DMS114 treated with DMSO at 0.1 percent for 48 hours (cell line): Measurements from ENCODE around the gene NUDT16L1.

Experiments used
- DNase-seq: peaks from one replicate; lab custom pipeline; 2025; ENCODE audit not compliant: unreplicated experiment; lab: John Stamatoyannopoulos, UW

NUDT16L1 gene

DNA sequence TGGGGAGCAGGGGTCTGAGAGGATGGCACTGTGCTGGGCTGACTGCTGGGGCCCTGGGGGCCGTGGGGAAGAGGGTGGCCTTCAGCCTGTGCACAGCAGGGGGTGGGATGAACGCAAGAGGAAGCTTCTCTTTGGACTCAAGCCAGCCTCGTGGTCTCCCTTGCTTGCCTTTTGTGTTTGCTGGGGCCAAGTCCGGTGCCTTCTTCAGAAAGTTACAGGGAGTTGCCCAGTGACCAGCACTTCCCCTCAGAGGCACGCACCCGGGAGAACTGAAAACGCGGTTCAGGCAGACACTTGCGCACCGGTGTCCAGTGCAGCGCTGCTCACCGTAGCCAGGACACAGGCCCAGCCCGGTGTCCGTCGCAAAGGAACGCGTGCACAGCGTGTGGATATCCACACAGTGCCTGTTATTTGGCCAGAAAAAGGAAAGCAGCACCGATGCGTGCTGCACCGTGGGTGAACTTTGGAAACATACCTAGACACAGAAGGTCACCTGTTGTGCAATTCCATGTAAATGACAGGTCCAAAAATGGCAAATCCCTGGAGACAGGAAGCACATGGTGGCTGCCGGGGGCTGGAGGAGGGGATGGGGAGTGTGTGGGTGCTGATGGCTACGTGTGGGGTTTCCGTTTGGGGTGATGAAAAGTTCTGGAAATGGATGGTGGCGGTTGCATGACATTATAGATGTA is 29.4 kb upstream of the NUDT16L1 start:
- DNase-seq, result no peak

DNA sequence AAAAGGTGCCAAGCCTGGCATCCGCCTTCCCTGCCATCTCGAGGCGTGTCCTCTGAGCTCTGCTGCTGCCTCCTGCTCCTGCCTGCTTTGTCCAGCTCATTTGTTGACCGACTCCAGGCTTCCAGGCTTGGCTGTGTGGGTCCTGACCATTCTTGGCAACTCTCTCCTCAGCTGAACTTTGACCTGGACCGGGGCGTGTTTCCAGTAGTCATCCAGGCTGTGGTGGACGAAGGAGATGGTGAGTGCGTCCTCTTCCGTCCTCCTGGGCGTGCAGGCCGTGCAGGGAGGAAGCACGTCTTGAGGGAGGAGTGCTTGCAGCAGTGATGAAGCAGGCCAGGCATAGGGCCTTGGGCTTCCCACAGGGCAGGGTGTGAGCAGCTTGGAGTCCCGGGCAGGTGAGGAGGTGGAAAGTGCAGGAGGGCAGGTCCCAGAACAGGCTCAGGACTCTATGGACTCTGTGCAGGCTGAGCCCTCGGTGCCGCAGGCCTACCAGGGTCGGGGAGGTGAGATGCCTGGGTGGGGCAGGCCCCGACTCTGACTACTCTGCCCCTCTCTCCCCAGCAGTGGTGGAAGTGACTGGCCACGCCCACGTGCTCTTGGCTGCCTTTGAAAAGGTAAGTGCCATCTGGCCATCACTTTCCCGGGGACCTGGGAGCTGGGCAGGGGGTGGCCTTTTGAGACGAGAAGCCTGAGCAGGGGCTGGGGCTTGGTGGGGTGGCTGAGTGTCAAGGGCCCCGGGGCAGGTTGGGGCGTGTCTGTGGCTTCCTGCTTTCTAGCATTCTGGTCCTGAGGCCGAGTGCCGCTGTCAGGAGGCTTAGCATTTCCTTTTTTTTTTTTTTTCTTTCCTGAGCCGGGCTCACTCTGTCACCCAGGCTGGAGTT is 28.6 kb upstream of the NUDT16L1 start:
- DNase-seq, result no peak

DNA sequence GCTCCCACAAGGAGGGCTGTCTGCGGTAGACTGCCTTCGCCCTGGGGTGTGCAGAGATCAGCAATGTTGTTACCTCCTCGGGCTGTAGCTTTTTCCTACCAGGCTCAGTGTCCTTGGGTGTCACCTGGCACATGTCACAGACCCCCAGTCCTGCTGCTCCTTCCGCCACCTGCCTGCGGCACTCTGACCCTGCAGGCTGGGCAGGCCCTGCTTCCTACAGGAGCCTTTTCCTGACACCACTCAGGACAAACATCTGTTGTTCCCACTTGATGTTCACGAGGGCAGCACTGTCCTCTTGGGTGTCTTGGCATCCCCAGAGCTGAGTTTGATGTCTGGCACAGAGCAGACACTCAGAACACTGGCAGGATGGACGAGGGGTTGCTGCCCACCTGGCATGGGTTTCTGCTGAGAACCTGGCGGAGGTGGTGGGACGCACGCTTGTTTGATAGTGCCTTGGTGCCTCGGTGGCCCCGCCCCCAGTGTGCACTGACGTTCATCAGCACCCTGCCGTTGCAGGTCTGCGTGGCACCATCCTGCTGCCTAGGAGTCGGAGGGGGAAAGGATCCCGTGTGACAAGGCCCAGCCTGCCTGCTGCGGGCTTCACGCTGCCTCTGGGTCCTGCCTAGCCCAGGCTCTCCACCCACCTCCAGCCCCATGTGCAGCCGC is 26.7 kb upstream of the NUDT16L1 start:
- no peak for DNase-seq

DNA sequence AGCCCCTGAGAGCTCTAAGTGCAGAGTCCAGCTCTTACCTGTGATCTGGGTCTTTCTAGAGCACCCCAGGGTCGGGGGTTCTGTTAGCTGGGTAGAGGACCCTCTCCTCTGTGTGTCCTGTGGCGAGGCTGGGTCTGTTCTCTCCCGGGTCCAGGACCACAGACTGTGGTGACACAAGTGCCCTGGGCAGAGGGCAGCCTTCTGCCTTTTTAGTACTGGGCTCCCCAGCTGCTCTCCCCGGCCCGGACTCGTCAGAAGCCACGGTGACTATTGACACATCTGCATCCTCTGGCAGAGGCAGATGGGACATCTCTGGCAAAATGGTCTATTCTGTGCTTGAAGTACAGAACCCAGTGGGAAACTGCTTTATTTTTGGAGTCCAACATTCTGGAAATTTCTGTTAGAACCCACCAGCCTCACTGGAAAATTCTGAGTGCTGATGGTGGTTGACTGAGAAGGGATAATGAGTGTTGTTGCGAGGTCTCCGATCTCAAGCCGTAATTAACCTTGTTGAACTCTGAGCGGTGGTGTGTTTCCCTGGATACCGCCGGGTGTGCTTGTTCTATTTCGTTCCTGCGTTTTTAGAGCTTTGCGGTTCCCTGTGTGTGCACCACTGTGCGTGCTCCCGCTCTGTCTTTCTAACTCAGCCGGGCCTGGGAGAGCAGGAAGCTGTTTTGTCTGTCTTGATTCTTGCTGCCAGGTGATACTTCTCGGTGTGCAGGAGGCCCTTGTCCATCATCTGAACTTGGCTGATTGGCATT is 26.0 kb upstream of the NUDT16L1 start:
- no peak for DNase-seq

DNA sequence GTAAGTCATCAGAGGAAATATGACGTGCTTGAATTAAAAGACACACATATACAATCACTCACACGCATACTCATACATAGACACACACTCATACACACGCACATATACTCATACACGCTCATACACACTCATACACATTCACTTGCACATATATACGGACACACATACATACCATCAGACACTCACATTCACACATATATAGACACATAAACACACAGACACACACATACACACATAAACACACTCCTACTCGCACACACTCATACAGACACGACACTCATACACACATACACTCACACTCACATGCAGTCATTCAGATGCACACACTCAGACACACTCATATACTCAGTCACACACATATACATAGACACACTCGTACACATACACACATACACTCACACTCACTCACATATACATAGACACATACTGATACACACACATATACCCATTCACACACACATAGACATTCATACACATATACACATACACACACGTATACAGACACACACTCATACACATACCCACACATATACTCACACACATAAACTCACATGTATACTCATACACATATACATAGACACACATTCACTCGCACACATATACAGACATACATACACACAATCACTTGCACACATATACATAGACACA is 24.9 kb upstream of the NUDT16L1 start:
- no peak for DNase-seq

DNA sequence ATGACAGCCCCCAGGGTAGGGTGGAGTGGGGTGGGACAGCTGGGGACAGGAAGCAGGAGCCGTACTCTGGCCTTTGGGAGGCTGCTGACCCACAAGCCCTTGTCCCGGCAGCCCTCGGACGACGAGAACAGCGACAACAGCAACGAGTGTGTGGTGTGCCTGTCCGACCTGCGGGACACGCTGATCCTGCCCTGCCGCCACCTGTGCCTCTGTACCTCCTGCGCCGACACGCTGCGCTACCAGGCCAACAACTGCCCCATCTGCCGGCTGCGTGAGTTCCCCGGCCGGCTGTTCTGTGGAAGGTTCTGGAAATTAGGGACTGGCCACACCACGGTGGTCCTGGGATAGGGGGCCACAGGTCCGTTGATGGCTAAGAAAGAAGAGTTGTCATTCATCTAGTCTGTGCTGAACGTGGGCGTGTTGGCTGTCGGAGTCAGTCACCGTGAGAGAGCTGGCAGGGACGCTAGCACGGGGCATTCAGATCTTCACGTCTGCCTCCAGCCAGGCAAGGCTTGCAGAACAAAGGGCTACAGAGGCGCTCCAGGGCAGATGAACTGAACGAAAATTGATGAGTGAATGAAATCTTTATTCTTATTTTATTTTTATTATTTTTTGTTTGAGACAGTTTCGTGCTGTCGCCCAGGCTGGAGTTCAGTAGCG is 19.8 kb upstream of the NUDT16L1 start:
- DNase-seq, result no peak

DNA sequence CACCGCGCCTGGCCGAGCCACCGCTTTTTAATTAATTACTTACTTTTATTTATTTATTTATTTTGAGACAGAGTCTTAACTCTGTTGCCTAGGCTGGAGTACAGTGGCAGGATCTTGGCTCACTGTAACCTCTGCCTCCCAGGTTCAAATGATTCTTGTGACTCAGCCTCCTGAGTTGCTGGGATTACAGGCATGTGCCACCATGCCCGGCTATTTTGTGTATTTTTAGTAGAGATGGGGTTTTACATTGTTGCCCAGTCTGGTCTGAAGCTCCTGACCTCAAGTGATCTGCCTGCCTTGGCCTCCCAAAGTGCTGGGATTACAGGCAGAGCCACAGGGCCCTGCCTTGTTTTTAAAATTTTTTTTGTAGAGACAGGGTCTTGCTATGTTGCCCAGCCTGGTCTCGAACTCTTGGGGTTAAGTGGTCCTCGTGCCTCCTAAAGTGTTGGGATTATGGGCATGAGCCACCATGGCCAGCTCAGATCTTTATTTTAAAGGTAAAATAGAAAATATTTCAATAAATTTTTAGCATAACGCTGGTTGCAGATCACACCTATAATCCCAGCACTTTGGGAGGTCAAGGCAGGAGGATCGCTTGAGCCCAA is 18.3 kb upstream of the NUDT16L1 start:
- no peak for DNase-seq

DNA sequence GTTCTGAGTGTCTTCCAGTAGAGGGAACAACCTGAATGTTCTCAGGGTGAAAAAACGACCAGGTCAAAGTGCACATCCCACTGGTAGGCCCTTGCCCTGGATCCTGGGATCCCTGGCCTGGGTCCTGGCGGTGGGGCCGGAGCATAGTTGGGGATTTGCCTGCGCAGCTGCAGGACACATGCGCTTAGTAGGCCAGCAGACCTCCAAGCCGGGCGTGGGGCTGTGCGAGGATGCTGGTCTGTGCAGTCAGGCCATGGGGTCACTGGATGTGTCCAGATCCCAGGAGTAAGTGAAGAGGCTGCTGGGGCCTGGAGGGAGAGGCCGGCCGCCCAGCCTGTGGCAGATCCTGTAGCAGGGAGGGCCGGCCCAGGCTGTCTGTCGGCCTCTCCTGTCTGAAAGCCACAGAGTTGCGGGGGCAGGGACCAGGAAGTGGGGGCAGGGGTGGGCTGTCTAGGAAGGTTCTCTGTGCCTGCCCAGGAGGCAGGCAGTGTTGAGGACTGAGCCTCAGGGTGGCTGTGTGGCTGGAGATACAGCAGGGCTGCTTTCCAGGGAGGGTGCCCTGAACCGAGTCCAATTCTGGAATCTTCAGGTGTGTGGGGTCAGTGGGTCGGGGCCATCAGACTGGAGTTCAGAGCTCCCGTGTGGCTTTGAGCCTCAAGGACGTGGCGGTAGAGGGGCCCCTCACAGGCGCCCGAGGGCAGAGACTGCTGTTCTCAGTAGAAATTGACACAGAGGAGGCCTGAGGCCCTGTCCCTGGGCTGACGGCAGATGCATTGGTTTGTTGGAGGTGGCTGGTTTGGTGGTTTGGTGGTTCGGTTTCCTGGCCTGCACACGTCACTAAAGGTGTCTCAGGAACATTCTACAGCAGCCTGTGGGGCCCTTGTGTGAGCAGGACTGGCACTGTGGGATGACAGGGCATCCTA is 17.2 kb upstream of the NUDT16L1 start:
- no peak for DNase-seq

DNA sequence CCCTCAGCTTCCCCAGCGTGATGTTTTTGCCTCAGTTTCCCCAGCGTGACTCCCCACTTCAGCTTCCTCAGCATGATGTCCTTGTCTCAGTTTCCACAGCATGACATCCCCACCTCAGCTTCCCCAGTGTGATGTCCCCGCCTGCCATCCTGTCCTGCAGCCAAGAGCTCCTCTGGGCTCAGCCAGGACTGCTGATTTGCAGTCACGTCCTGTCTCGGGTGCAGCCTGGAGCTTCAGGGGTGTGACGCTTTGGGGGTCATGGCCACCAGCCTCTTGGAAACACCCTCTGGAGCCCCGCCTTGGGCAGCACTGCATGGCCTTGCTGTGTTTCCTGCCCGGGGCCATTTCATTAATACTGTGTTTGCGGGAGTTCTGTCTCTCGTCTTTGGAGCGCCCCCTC is 16.5 kb upstream of the NUDT16L1 start:
- DNase-seq, result no peak

DNA sequence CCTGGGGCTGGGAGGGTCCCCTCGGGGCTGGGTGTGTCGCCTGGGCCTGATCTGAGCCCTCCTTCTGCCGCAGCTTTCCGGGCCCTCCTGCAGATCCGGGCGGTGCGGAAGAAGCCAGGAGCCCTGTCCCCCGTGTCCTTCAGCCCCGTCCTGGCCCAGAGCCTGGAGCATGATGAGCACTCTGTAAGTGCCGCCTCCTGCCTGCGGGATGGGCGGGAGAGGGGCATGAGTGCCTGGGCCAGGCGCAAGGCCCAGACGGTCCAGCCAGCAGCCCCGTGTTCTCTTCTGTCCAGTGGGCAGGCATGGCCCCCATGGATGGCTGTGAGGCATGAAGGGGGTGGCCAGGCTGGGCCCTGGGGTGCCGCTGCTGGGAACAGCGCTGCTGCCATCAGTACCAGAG is 16.0 kb upstream of the NUDT16L1 start:
- no peak for DNase-seq

DNA sequence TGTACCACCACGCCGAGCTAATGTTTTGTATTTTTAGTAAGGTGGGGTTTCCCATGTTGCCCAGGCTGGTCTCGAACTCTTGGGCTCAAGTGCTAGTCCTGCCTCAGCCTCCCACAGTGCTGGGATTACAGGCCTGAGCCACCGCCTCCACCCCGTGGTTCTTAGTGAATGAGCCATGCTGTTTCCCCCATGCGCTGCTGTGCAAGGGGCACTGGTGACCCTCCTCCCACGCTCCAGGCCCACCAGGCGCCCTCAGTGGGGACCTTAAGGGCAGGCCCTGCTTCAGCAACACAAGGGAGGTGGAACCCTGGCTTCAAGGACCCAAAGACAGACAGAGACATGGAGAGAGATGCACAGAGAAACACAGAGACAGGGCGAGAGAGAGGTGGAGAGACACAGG is 15.4 kb upstream of the NUDT16L1 start:
- no peak for DNase-seq

DNA sequence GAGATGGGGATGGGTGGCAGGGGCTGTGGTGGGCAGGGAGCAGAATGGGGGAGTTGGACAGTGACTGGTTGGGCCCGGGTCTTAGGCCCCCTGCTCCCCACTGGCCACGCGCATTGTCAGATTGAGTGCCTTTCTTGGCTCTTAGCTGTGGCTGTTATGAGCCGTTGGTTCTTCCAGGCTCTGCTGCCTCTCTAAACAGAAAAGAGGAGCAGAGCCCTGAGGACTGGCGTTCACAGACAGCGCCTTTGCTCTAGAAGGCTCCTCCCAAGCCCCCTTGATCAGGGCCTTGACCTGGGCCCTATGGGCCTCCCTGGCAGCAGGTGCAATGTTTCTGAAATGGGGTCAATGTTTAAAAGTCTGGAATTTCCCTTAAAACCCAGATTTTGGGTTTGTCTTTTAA is 14.8 kb upstream of the NUDT16L1 start:
- DNase-seq, result no peak

DNA sequence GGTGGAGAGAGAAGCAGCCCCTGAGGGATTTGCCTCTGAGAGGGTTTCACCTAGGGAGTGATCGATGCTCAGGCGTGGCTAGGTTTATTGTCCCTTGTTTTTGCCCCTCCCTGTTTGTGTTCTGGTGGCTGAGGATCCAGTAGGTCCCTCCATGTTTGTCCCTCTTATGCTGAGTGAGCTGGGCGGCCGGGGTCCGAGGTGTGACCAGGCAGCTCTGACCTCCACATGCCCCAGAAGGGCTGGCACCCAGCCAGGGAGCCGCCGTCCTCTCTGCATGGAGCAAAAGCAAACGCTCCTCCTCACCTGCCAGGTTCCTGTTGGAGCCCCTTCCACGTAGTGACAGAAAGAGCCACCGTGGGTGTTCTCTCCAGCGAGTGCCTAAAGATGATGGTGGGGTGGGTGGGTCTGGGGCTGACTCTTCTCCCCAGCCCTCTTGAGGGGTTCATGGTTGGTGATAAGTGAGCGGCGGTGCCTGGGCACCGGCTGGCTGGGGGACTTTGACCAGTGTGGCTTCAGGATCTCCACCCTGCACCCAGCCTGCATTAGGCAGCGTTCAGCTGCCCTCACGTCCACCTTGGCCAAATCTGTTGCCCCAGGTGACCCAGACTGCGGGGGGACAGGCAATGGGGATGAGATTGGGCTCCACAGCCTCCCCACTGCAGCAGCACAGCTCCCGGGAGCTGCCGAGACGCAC is 14.1 kb upstream of the NUDT16L1 start:
- DNase-seq, result no peak

DNA sequence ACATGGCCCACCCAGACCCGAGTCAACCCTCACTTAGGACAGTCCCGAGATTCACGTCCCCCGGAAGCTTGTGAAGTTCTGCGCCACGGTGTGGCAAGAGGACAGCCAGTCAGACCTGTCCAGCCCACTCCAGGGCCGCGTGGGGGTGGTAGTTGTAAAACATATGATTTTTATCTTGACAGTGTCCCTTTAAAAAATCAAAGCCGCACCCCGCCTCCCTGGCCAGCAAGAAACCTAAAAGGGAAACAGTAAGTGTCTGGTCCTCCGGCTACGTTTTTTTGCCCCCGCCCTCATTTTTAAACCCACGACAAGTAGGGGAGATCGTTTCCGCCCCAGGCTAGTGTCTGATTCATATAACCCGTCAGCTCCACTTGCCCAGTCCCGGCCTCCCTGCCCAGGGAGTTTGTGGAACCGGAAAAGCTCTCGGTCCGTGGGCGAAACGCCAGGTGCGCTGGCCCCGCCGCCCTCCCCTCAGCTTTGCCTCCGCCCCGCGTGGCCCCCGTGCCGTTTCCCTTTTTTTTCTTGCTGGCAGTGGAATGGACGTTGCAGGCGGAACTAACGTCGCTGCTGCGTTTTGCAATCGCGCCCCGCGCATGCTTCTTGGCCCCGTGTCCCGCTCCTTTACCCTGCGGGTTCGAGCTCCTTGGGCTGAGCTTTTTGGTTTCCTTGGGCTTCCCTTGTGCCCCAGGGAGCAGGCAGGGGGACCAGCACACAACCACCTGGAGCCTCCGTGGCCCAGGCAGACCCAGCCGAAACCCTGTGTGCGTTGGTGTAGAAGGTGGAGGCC is 13.3 kb upstream of the NUDT16L1 start:
- DNase-seq, result no peak

DNA sequence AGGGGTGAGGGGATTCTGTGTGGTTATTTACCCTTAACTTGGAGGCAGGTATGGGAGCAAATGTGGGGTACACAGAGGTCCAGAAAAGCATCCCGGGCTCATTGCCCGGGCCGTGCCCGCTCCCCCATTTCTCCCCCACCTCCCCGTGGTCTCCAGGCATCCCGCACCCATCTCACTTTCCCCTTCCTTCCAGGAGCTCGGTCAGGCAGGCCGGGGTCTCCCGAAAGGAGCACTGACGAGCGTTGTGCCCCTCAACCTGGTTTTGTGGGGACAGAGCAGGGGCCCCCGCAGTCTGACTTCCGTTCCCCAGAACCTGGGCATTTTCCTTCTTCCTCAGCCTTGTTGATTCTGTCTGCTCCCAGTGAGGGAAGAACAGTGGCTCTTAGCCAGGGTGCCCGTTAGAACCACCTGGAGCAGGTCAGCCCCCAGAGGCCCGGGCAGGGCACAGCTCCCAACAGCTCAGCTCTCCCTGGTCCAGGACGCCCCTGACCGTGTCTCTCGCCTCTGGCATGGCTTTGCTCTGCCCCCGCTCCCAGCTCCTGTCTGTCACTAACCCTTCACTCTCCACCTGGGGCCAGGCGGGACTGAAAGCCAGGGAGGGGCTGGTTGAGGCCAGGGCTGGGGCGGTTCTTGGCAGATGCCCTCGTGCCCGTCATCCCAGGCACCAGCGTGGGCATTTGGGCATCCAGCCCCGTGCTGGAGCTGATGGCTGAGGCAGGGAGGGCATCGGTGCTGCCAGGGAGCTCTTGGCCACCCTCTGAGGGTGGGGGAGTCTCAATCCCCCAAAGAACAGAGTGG is 12.5 kb upstream of the NUDT16L1 start:
- no peak for DNase-seq

DNA sequence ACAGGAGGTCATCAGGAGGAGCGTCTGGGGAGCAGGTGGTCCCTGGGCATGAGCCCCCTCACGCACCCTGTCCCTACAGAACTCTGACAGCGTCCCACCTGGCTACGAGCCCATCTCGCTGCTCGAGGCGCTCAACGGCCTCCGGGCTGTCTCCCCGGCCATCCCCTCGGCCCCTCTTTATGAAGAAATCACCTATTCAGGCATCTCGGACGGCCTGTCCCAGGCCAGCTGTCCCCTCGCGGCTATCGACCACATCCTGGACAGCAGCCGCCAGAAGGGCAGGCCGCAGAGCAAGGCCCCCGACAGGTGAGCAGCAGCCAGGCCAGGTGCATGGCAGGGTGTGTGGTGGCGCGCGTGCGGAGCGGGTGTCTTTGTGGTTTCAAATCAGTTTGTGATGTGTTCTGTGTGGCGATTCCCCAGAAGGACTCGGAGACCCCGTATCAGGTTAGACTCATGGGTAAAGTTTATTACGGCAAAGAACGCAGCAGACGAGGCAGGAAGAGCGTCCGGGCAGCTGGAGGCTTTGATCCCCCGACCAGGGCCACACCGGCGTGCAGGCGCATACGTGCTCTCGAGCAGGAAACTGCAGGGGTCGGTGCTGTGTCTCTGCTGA is 11.8 kb upstream of the NUDT16L1 start:
- DNase-seq, result no peak
